ENCODE data around the gene SPATA46.

Gene SPATA46

DNA sequence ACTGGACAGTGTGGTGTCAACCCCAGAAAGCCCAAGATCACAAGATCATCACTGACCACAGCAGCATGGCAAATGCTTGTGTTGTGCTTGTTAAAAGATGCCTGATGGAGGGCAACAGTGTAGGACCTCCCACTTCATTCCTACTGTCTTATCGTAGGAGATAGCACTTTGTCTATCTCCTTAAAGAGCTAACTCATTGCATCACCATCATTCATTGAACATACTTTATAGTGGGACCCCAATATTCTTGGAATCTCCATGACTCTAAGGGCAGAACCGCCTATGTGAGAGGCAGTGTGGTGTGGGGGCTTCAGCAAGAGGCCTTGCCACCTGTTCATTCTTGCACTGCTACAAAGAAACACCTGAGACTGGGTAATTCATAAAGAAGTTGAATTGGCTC lies 40.3 kb upstream of the SPATA46 start:
- no peak overlapping the region for H3K4me3 ChIP-seq
- TF ChIP-seq, protein P1, sequence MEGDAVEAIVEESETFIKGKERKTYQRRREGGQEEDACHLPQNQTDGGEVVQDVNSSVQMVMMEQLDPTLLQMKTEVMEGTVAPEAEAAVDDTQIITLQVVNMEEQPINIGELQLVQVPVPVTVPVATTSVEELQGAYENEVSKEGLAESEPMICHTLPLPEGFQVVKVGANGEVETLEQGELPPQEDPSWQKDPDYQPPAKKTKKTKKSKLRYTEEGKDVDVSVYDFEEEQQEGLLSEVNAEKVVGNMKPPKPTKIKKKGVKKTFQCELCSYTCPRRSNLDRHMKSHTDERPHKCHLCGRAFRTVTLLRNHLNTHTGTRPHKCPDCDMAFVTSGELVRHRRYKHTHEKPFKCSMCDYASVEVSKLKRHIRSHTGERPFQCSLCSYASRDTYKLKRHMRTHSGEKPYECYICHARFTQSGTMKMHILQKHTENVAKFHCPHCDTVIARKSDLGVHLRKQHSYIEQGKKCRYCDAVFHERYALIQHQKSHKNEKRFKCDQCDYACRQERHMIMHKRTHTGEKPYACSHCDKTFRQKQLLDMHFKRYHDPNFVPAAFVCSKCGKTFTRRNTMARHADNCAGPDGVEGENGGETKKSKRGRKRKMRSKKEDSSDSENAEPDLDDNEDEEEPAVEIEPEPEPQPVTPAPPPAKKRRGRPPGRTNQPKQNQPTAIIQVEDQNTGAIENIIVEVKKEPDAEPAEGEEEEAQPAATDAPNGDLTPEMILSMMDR (IDR thresholded peaks at IDR 0.05): no peak
- H3K27ac ChIP-seq: no peak overlapping the region
- DNase-seq (ENCODE audit: low spot score): no peak

DNA sequence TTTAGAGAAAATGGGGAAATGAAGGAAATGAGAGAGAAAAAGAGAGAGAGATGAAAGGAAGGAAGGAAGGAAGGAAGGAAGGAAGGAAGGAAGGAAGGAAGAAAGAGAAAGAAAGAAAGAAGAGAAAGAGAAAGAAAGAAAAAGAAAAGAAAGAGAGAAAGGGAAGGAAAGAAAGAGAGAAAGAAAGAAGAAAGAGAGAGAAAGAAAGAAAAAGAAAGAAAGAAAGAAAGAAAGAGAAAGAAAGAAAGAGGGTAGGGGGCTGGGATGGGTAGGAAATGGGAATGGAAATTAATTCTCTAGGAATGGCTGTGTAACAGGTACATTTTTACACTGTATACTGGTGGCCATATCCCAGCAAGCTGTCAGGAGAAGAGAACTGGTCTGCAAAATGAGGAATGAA lies 39.6 kb upstream of the SPATA46 start:
- Histone ChIP-seq H3K27ac (no peak overlapping the region), H3K4me3 (no peak overlapping the region)
- TF ChIP-seq, protein P1 (IDR thresholded peaks at IDR 0.05): no peak
- no peak for DNase-seq (ENCODE audit: low spot score)

DNA sequence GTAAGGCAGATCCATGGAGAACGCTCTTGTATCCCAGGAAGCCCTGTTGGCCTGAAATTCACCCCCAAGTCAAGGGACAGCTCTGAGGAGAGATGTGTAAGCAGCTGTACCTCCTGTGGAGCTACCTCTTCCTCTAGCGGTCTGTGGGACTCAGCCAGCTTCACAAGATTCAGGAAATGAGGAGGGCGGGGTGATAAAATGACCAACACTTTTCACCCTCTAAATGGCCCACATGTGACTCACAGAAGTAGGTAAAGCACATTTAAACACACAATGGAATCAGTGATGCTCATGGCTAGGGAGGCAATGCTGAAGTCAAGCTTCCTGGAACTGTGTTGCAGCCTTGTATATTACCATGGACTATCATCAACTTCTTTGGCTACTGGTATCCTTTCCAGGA lies 35.3 kb upstream of the SPATA46 start, which contains the start of gene SH2D1B:
TSS of gene SH2D1B (minus strand) at position 135 of the 400 bp plus-strand sequence. CDS start at position 15, 120 bp downstream.
- H3K27ac ChIP-seq: no peak within 1 kb of the TSS
- TF ChIP-seq, protein P1 (IDR thresholded peaks at IDR 0.05): no peak
- no peak within 1 kb of the TSS for H3K4me3 ChIP-seq
- no peak for DNase-seq (ENCODE audit: low spot score)

DNA sequence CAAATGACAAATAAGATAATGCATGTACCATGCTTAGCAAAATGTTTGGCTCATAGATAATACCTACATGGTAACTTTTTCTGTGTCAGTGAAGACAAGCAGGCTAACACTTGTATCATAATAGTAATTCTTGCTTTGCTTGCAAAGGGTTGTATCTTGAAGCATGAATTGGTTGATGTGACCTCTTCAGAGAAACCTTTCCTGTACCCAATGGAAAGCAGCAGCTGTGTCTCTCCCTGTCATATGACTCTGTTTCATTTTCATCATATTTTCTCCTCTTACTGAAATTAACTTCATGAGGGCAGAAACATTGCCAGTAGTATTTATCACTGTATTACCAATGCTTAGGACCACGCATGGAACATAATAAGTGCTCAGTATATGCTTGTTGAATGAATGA lies 30.9 kb upstream of the SPATA46 start:
- Histone ChIP-seq H3K4me3 (no peak overlapping the region), H3K27ac (no peak overlapping the region)
- no peak for DNase-seq (ENCODE audit: low spot score)
- TF ChIP-seq, protein P1 (IDR thresholded peaks at IDR 0.05): no peak

DNA sequence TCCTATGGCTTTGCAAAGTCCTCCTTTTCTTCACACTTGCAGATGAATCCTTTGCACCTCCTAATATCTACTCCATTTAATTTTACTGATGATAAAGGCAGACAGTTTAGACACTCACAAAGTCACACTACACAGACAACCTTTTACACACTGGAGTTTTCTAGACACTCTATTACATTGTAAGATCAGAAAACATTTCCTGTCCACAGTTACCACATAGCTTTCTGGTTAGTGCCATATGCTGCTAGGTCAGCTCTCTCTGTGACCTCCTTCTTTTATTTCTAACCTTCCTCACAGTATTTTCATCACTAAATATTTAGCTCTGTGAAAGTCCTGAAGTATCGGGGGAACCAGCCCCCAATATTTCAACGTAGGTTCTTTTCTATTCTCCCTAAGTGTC lies 30.2 kb upstream of the SPATA46 start:
- DNase-seq (ENCODE audit: low spot score): no peak
- Histone ChIP-seq H3K27ac (no peak overlapping the region), H3K4me3 (no peak overlapping the region)
- TF ChIP-seq, protein P1 (IDR thresholded peaks at IDR 0.05): no peak

DNA sequence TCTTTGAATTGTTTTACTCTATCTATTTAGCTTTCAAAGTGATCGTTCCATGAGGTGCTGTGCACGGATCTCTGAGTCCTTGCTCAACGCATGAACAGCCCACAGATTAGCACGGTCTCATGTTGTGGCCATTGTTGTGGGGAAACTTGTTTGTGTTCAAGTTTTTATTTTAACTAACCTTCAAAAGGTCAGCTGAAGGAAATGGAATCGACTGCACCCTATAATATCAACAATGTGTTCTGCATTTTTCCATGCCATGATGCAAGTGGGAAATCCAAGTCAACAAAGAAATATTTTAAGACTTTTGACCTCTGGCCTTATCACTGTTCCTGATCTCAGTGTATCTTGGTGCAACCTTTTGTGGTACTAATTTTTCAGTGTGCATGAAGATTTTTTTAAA lies 29.1 kb upstream of the SPATA46 start:
- H3K27ac ChIP-seq: no peak overlapping the region
- TF ChIP-seq, protein P1 (IDR thresholded peaks at IDR 0.05): no peak
- no peak overlapping the region for H3K4me3 ChIP-seq
- no peak for DNase-seq (ENCODE audit: low spot score)

DNA sequence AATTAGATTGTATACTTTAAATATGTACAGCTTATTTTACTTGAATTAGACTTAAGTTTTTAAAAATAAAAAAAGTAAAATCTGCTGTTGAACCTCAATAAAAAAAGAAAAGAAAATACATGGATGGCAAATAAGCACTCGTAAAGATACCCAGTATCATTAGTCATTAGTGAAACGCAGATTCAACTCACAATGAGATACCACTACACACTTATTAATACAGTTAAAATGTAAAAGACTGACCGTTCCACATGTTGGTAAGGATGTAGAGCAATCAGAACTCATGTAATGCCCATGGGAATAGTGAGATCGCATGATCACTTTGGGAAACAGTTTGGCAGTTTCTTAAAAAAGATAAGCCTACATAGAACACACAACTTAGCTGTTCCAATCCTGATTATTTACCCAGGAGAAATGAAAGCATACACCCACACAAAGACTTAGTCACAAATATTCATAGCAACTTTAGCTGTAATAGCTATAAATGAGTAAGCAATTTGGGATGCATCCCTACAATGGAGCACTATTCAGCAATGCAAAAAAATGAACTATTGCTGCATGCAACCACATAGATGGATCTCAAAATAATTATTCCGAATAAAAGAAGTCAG lies 28.0 kb upstream of the SPATA46 start:
- TF ChIP-seq, protein P1 (IDR thresholded peaks at IDR 0.05): no peak
- Histone ChIP-seq H3K27ac (no peak overlapping the region), H3K4me3 (no peak overlapping the region)
- DNase-seq (ENCODE audit: low spot score): no peak

Measured in coronary artery (tissue), 2 donors.